K562 (cell line): ENCODE results near the gene CNTRL. TPM values are rescaled to one million over a fixed set of nuclear protein-coding genes. Genes with fewer than 3 reads are reported as not detected.
A peak's percentile ranks its signal among the peaks of the same experiment; 100 is the strongest.

Experiments
- CTCF ChIP-seq, 3 experiments: IDR thresholded peaks in 2 of 3; conservative IDR thresholded peaks in 1 of 3; 2 replicates each; pipeline ENCODE4 v1.5.1; 2011 to 2012; ENCODE audit warnings: low read length in 3 of 3, mild to moderate bottlenecking in 3 of 3, control low read depth in 2 of 3, improper control_type of control experiment in 1 of 3, inconsistent platforms in 1 of 3, low read depth in 1 of 3, mixed read lengths in 1 of 3, moderate library complexity in 1 of 3; ENCODE audit not compliant: insufficient read depth in 2 of 3
- ETV1 ChIP-seq: fragments of 450-650 bp; conservative IDR thresholded peaks from 2 replicates; pipeline ENCODE4 v1.6.1; 2016; ENCODE audit warnings: missing genetic modification characterization, control low read depth, low read depth, missing compliant biosample characterization
- FOXK2 ChIP-seq, 2 experiments: fragments of 450-650 bp; IDR thresholded peaks in 1 of 2; conservative IDR thresholded peaks in 1 of 2; 2 replicates each; pipeline ENCODE4 v1.6.1; 2016; ENCODE audit warnings: low read depth in 2 of 2, mild to moderate bottlenecking in 1 of 2
- HCFC1 ChIP-seq: IDR thresholded peaks from 2 replicates; pipeline ENCODE4 v1.6.1; 2012; ENCODE audit warnings: low read depth, low read length, improper control_type of control experiment
- HMG20A ChIP-seq: fragments of 450-650 bp; formaldehyde crosslinking; conservative IDR thresholded peaks from 2 replicates; pipeline ENCODE4 v1.4.0; 2020; ENCODE audit warnings: mild to moderate bottlenecking, mixed read lengths
- MBD2 ChIP-seq: sonication (generic); IDR thresholded peaks from 2 replicates; pipeline ENCODE4 v1.6.1; 2016; ENCODE audit warnings: low read depth, borderline replicate concordance
- MCM7 ChIP-seq, 2 experiments: fragments of 450-650 bp; IDR thresholded peaks; 2 replicates each; pipeline ENCODE4 v1.6.1; 2016 to 2018
- MTF1 ChIP-seq: fragments of 250-450 bp; sonication (Bioruptor Pico); IDR thresholded peaks from 2 replicates; pipeline ENCODE4 v1.9.0; 2021; ENCODE audit warnings: moderate library complexity, mild to moderate bottlenecking, inconsistent platforms, borderline replicate concordance
- NCOA1 ChIP-seq: fragments of 450-650 bp; IDR thresholded peaks from 2 replicates; pipeline ENCODE4 v1.6.1; 2016; ENCODE audit warnings: low read depth
- NCOR1 ChIP-seq: fragments of 450-650 bp; IDR thresholded peaks from 2 replicates; pipeline ENCODE4 v1.6.1; 2016; ENCODE audit warnings: mild to moderate bottlenecking, moderate library complexity
- NRF1 ChIP-seq, 2 experiments: fragments of 450-650 bp; IDR thresholded peaks in 1 of 2; conservative IDR thresholded peaks in 1 of 2; 2 replicates each; pipeline ENCODE4 v1.6.1; 2014; ENCODE audit warnings: mild to moderate bottlenecking in 2 of 2
- RHOXF2B ChIP-seq: fragments of 250-450 bp; sonication (Bioruptor Pico); conservative IDR thresholded peaks from 2 replicates; pipeline ENCODE4 v1.5.1; 2021
- SPI1 ChIP-seq: IDR thresholded peaks from 2 replicates; pipeline ENCODE4 v1.6.1; 2011; ENCODE audit warnings: low read depth, low read length, control low read depth, borderline replicate concordance
- TBP ChIP-seq: optimal IDR thresholded peaks from 2 replicates; pipeline ENCODE3; 2011; ENCODE audit warnings: low read depth, low read length, improper control_type of control experiment
- TEAD1 ChIP-seq, 2 experiments: fragments of 450-650 bp in 1 of 2; sonication (generic) in 1 of 2; formaldehyde crosslinking; IDR thresholded peaks; 2 replicates each; pipeline versions ENCODE4 v1.4.0 to v1.8.0; 2020 to 2022; ENCODE audit warnings: mild to moderate bottlenecking in 2 of 2, missing genetic modification reagents in 1 of 2
- YY1 ChIP-seq, 3 experiments: IDR thresholded peaks; 2 replicates each; pipeline ENCODE4 v1.6.1; 2011; ENCODE audit warnings: low read length in 2 of 3, mild to moderate bottlenecking in 2 of 3, moderate library complexity in 2 of 3, borderline replicate concordance in 1 of 3, control low read depth in 1 of 3, low read depth in 1 of 3; ENCODE audit not compliant: insufficient read depth in 3 of 3, insufficient replicate concordance in 2 of 3, control insufficient read depth in 1 of 3, insufficient read length in 1 of 3; ENCODE audit errors: extremely low read depth in 1 of 3
- polyA plus RNA-seq, 8 experiments: library from polyadenylated mRNA; depleted of rRNA in 4 of 8; stranded (reverse) in 5 of 8; unstranded in 3 of 8; fragments of >200 nt; fragmentation: Nextera tagmentation in 2 of 8; fragmentation: Illumina TruSeq in 1 of 8; extraction: Ambion mirVana in 2 of 8; extraction: Trizol in 1 of 8; gene quantifications; 2 replicates each; pipeline versions ENCODE4 v1.2.1 to v1.2.3, GENCODE V29; 2011 to 2014; ENCODE audit warnings: inconsistent platforms in 1 of 8, missing spikeins in 1 of 8
- total RNA-seq, 7 experiments: library from RNA; depleted of rRNA in 6 of 7; stranded (reverse); fragments of >200 nt in 6 of 7; fragmentation: Illumina TruSeq in 2 of 7; extraction: Trizol in 2 of 7; gene quantifications; 2 replicates each; pipeline versions ENCODE4 v1.2.1 to v1.2.3, GENCODE V29; 2011 to 2021; ENCODE audit warnings: low replicate concordance in 1 of 7
- TF ChIP-seq, protein P1 (sequence below), 2 experiments: fragments of 450-650 bp; conservative IDR thresholded peaks; 2 replicates each; pipeline ENCODE4 v1.6.1; 2017; ENCODE audit warnings: mild to moderate bottlenecking in 2 of 2, moderate library complexity in 2 of 2
- TF ChIP-seq, protein P2 (sequence below), 2 experiments: fragments of 150-350 bp in 1 of 2; IDR thresholded peaks; 2 replicates each; pipeline ENCODE4 v1.6.1; 2012 to 2016; ENCODE audit warnings: low read depth in 2 of 2, low read length in 2 of 2, mild to moderate bottlenecking in 1 of 2, moderate library complexity in 1 of 2

Gene CNTRL
- total and polyA plus RNA-seq, 9 of the 15 experiments (the other 6 are each of a cell fraction or from before 2014, with no cell fraction given): 9.2 to 28.9 (median 20.5) TPM

- TF ChIP-seq NCOA1 (no peak), TBP (peak; percentile 86), SPI1 (peak; percentile 71), CTCF (IDR thresholded peaks at IDR 0.05 in 2 of 3, conservative IDR thresholded peaks at IDR 0.05 in 1 of 3; ENCODE audit: insufficient read depth in 2 of 3, low read depth in 1 of 3, low read length in 3 of 3) (peak; percentile 27 to 33 (median 27); a peak in 2 of 6 replicates), TEAD1 (CRISPR knock-in tag; IDR thresholded peaks at IDR 0.05) (peak; percentile 50 to 89; a peak in 2 of 4 replicates), RHOXF2B (CRISPR knock-in tag) (0 out of 2 replicates have a peak, but pooled peaks have one; percentile 8), NCOR1 (no peak), NRF1 (conservative IDR thresholded peaks at IDR 0.05 in 1 of 2, IDR thresholded peaks at IDR 0.05 in 1 of 2) (peak; percentile 41 to 50), ETV1 (tag) (peak; percentile 64), MCM7 (IDR thresholded peaks at IDR 0.05) (no peak), MTF1 (CRISPR knock-in tag) (no peak), HCFC1 (peak; percentile 22; the same call in 1 of the 2 replicates), MBD2 (peak; percentile 57; the same call in 1 of the 2 replicates), HMG20A (no peak), FOXK2 (conservative IDR thresholded peaks at IDR 0.05 in 1 of 2, IDR thresholded peaks at IDR 0.05 in 1 of 2; ENCODE audit: low read depth in 2 of 2) (peak in 1 of 2 experiments; percentile 44; a peak in 1 of 4 replicates), YY1 (IDR thresholded peaks at IDR 0.05; ENCODE audit: borderline replicate concordance in 1 of 3, control insufficient read depth in 1 of 3, extremely low read depth in 1 of 3, insufficient read depth in 3 of 3, insufficient read length in 1 of 3, insufficient replicate concordance in 2 of 3, low read depth in 1 of 3, low read length in 2 of 3) (peak in 2 of 3 experiments; percentile 32 to 75)
- TF ChIP-seq, protein P1, sequence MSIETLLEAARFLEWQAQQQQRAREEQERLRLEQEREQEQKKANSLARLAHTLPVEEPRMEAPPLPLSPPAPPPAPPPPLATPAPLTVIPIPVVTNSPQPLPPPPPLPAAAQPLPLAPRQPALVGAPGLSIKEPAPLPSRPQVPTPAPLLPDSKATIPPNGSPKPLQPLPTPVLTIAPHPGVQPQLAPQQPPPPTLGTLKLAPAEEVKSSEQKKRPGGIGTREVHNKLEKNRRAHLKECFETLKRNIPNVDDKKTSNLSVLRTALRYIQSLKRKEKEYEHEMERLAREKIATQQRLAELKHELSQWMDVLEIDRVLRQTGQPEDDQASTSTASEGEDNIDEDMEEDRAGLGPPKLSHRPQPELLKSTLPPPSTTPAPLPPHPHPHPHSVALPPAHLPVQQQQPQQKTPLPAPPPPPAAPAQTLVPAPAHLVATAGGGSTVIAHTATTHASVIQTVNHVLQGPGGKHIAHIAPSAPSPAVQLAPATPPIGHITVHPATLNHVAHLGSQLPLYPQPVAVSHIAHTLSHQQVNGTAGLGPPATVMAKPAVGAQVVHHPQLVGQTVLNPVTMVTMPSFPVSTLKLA (conservative IDR thresholded peaks at IDR 0.05): peak; percentile 41 to 66
- TF ChIP-seq, protein P2, sequence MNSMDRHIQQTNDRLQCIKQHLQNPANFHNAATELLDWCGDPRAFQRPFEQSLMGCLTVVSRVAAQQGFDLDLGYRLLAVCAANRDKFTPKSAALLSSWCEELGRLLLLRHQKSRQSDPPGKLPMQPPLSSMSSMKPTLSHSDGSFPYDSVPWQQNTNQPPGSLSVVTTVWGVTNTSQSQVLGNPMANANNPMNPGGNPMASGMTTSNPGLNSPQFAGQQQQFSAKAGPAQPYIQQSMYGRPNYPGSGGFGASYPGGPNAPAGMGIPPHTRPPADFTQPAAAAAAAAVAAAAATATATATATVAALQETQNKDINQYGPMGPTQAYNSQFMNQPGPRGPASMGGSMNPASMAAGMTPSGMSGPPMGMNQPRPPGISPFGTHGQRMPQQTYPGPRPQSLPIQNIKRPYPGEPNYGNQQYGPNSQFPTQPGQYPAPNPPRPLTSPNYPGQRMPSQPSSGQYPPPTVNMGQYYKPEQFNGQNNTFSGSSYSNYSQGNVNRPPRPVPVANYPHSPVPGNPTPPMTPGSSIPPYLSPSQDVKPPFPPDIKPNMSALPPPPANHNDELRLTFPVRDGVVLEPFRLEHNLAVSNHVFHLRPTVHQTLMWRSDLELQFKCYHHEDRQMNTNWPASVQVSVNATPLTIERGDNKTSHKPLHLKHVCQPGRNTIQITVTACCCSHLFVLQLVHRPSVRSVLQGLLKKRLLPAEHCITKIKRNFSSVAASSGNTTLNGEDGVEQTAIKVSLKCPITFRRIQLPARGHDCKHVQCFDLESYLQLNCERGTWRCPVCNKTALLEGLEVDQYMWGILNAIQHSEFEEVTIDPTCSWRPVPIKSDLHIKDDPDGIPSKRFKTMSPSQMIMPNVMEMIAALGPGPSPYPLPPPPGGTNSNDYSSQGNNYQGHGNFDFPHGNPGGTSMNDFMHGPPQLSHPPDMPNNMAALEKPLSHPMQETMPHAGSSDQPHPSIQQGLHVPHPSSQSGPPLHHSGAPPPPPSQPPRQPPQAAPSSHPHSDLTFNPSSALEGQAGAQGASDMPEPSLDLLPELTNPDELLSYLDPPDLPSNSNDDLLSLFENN (IDR thresholded peaks at IDR 0.05; ENCODE audit: low read depth in 2 of 2, low read length in 2 of 2): 0 out of 4 replicates have a peak, but pooled peaks of 1 of the 2 experiments have one; percentile 17
Observed at GRCh38 chr9:121121582-121122087, 46.9 kb downstream of the CNTRL start (continued).
